T47D (cell line): ENCODE measurements around the gene MAML2.

Source experiments
- DNase-seq, 2 experiments: peaks; one replicate each; pipeline versions ENCODE4 v3.0.0 to v3.0.0-alpha.2; 2011 to 2012; ENCODE audit warnings: low read depth in 1 of 2, low spot score in 1 of 2
- JUND ChIP-seq: IDR thresholded peaks from 2 replicates; pipeline ENCODE4 v1.6.1; 2012; ENCODE audit warnings: low read depth
- in situ Hi-C: cut with HindIII; loops from 2 replicates; pipeline ENCODE4 v1.10.0; 2016; ENCODE audit warnings: low sequenced_read_pairs, low pct_unique_long_range_greater_than_20kb

MAML2 gene

GRCh38 chr11:96126917-96127595, 215.9 kb downstream of the MAML2 start:
- no peak for TF ChIP-seq JUND
- in situ Hi-C loops, result no loop called here
- DNase-seq, result no peak

GRCh38 chr11:96125400-96125799, 217.6 kb downstream of the MAML2 start:
- DNase-seq, result no peak
- no peak for TF ChIP-seq JUND
- in situ Hi-C loops, result no loop called here

DNA sequence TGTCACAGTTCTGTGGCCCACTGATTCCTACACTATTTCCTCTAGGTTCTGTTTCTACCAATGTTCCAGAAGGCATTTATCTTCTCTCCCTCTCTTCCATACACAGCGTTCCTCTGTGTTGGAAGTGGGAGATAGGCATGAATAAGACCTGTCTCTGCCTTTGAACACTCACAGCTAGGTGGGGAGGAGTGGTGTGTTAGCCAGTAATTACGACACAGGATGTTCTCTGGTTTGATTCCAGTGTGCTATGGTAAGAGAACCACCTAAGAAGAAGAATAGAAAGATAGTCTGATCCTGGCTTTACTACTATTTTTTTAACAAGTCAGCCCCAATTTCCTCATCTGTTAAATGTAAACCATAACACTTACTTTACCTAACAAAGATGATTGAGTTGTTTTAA, 218.8 kb downstream of the MAML2 start:
- in situ Hi-C loops, result no loop called here
- TF ChIP-seq JUND, result no peak
- no peak for DNase-seq

- TF ChIP-seq JUND, result no peak
- in situ Hi-C loops, result no loop called here
- no peak for DNase-seq
Measured at GRCh38 chr11:96123301-96123700, 219.7 kb downstream of the MAML2 start.

GRCh38 chr11:96122601-96123074, 220.4 kb downstream of the MAML2 start:
- DNase-seq, result peak in 1 of 2 experiments; percentile 64
- TF ChIP-seq JUND, result no peak
- in situ Hi-C loops, result no loop called here

GRCh38 chr11:96119211-96119610, 223.8 kb downstream of the MAML2 start:
- no peak for TF ChIP-seq JUND
- DNase-seq, result no peak
- in situ Hi-C loops, result no loop called here

DNA sequence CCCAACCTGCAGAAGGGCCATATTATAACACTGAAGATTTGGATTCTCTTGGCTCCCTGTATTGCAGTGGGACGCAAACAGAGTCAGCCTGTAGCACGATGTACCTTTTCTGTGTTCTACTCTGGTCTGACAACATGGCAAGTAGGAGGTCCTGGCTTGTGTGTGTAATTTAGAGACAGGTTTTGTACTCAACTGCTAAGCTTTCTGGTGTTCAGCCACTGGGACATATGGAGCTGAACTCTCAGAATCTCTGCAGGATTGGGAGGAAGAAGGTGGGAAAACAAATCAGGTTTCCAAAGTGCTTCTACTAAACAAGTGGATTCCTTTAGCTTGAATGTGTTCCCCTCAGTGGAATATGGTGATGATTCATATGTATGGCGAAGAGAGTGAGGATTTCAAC, 226.6 kb downstream of the MAML2 start:
- no peak for DNase-seq
- TF ChIP-seq JUND, result no peak
- in situ Hi-C loops, result no loop called here

GRCh38 chr11:96114178-96115064, 228.6 kb downstream of the MAML2 start:
- DNase-seq, result peak in 1 of 2 experiments; percentile 54
- no peak for TF ChIP-seq JUND
- in situ Hi-C loops, result no loop called here

- no peak for DNase-seq
- in situ Hi-C loops, result no loop called here
- TF ChIP-seq JUND, result no peak
Measured at GRCh38 chr11:96113193-96113681, 229.8 kb downstream of the MAML2 start.

DNA sequence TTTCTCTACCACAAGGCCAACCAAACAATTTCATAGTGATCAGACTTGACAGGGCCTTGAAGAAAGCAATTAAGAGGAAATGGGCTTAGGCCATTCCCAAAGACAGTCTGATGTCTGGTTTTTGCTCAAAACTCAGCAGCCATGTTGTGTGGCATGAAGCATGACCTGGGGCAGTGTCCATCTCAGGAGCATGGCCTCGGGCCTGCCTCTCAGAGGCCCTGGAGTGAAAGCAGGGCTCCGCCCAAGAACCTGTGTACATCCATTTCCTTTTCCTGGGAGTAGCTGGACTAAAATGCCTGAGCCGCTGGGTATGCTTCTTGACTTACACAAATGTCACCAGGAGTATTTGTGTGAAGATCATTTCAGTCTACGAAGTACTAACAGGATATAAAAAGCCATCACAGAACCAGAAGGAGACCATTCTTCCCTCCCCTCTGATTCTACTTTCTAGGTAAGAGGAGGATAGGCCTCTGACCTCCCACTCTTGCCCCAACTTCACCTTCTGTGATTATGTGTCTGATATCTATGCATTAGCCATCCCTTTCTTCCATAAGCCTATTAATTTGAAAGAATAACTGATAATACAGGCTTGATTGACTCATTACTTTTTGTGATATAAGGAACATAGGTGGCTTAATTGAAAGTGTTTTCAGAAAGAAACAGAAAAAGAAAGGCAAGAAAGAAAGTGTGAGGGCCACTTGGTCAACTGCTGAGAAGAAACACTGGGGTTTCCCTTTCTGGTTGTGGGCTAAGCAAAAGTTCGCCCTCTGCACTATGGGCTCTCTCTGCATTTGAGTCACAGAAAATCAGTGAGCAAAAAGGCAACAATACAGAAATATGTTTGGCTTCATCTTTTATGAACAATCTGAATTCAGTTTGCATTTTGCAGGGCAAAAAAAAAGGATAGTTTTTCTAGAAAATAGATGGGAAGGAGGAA, 230.5 kb downstream of the MAML2 start:
- no peak for DNase-seq
- in situ Hi-C loops, result no loop called here
- TF ChIP-seq JUND, result no peak

GRCh38 chr11:96111308-96111707, 231.7 kb downstream of the MAML2 start:
- DNase-seq, result no peak
- in situ Hi-C loops, result no loop called here
- no peak for TF ChIP-seq JUND

- no peak for TF ChIP-seq JUND
- peak in 1 of 2 experiments; percentile 45 for DNase-seq
- in situ Hi-C loops, result no loop called here
Measured at GRCh38 chr11:96110302-96110701, 232.7 kb downstream of the MAML2 start.
